Stimulated activated memory B cell treated with anti-CD40 and anti-IgM and Interleukin-4, amounts not matched to agents 10 μg/mL and 1 μg/mL and 100 μg/mL, for 72 hours (primary cell): ENCODE data around the gene LRRC4C.

Source experiments
- ATAC-seq: fragments of 150-1000 bp; cut with Tn5 transposase; 2 replicates; pipeline ENCODE4 v1.10.0; 2021
- H3K27ac Mint-ChIP-seq: one replicate; pipeline ENCODE4 v1.8.0; 2022; ENCODE audit warnings: mild to moderate bottlenecking, mixed read lengths
- H3K27me3 Mint-ChIP-seq: one replicate; pipeline ENCODE4 v1.8.0; 2022; ENCODE audit warnings: mixed read lengths
- H3K36me3 Mint-ChIP-seq: one replicate; pipeline ENCODE4 v1.8.0; 2022; ENCODE audit warnings: mixed read lengths
- H3K4me1 Mint-ChIP-seq: one replicate; pipeline ENCODE4 v1.8.0; 2022; ENCODE audit warnings: mixed read lengths
- H3K4me3 Mint-ChIP-seq: one replicate; pipeline ENCODE4 v1.8.0; 2022; ENCODE audit warnings: mild to moderate bottlenecking, moderate library complexity, mixed read lengths
- H3K9me3 Mint-ChIP-seq: one replicate; pipeline ENCODE4 v1.8.0; 2022; ENCODE audit warnings: mixed read lengths

The LRRC4C gene

GRCh38 chr11:41394521-41395195 lies 64.8 kb downstream of the LRRC4C start:
- Mint-ChIP-seq H3K9me3 (no peaks in the 10 kb centered on the region), H3K4me3 (no peak overlapping the region), H3K4me1 (no peaks in the 10 kb centered on the region), H3K27ac (no peak overlapping the region), H3K36me3 (no peaks in the 10 kb centered on the region), H3K27me3 (no peaks in the 10 kb centered on the region)
- no peak for ATAC-seq

- no peak for ATAC-seq
- no peaks in the 10 kb centered on the region for H3K36me3 Mint-ChIP-seq
- H3K9me3 Mint-ChIP-seq, result no peaks in the 10 kb centered on the region
- H3K4me3 Mint-ChIP-seq, result no peak overlapping the region
- H3K27me3 Mint-ChIP-seq, result no peaks in the 10 kb centered on the region
- H3K27ac Mint-ChIP-seq, result no peak overlapping the region
- H3K4me1 Mint-ChIP-seq, result no peaks in the 10 kb centered on the region
Measured at GRCh38 chr11:41392596-41392995, 66.9 kb downstream of the LRRC4C start.

- Mint-ChIP-seq H3K9me3 (no peaks in the 10 kb centered on the region), H3K36me3 (no peaks in the 10 kb centered on the region), H3K4me3 (no peak overlapping the region), H3K27ac (no peak overlapping the region), H3K27me3 (no peaks in the 10 kb centered on the region), H3K4me1 (no peaks in the 10 kb centered on the region)
- ATAC-seq, result no peak
Measured at GRCh38 chr11:41389623-41390130, 69.8 kb downstream of the LRRC4C start.

GRCh38 chr11:41384329-41384728 lies 75.1 kb downstream of the LRRC4C start:
- Mint-ChIP-seq H3K36me3 (no peaks in the 10 kb centered on the region), H3K27me3 (no peaks in the 10 kb centered on the region), H3K27ac (no peak overlapping the region), H3K4me3 (no peak overlapping the region), H3K9me3 (no peaks in the 10 kb centered on the region), H3K4me1 (no peaks in the 10 kb centered on the region)
- no peak for ATAC-seq

GRCh38 chr11:41383768-41384167 lies 75.7 kb downstream of the LRRC4C start:
- Mint-ChIP-seq H3K27me3 (no peaks in the 10 kb centered on the region), H3K36me3 (no peaks in the 10 kb centered on the region)
- no peak for ATAC-seq

GRCh38 chr11:41382927-41383326 lies 76.5 kb downstream of the LRRC4C start:
- Mint-ChIP-seq H3K36me3 (no peaks in the 10 kb centered on the region), H3K9me3 (no peaks in the 10 kb centered on the region), H3K27me3 (no peaks in the 10 kb centered on the region), H3K27ac (no peak overlapping the region), H3K4me3 (no peak overlapping the region), H3K4me1 (no peaks in the 10 kb centered on the region)
- ATAC-seq, result no peak

More at GRCh38 chr11:41383768-41384167, 75.7 kb downstream of the LRRC4C start:
- Mint-ChIP-seq H3K27ac (no peak overlapping the region), H3K4me3 (no peak overlapping the region), H3K4me1 (no peaks in the 10 kb centered on the region), H3K9me3 (no peaks in the 10 kb centered on the region)

GRCh38 chr11:41379084-41379483 lies 80.4 kb downstream of the LRRC4C start:
- no peaks in the 10 kb centered on the region for H3K4me1 Mint-ChIP-seq

GRCh38 chr11:41377709-41378394 lies 81.6 kb downstream of the LRRC4C start:
- ATAC-seq, result no peak
- Mint-ChIP-seq H3K4me3 (no peak overlapping the region), H3K27ac (no peak overlapping the region), H3K36me3 (no peaks in the 10 kb centered on the region), H3K9me3 (no peaks in the 10 kb centered on the region), H3K27me3 (no peaks in the 10 kb centered on the region), H3K4me1 (no peaks in the 10 kb centered on the region)

More at GRCh38 chr11:41379084-41379483, 80.4 kb downstream of the LRRC4C start:
- H3K27ac Mint-ChIP-seq, result no peak overlapping the region
- no peaks in the 10 kb centered on the region for H3K36me3 Mint-ChIP-seq
- H3K27me3 Mint-ChIP-seq, result no peaks in the 10 kb centered on the region
- H3K9me3 Mint-ChIP-seq, result no peaks in the 10 kb centered on the region
- ATAC-seq, result no peak
- no peak overlapping the region for H3K4me3 Mint-ChIP-seq

- H3K4me1 Mint-ChIP-seq, result no peaks in the 10 kb centered on the region
Measured at GRCh38 chr11:41351825-41352224, 107.6 kb downstream of the LRRC4C start.

GRCh38 chr11:41346042-41346441 lies 113.4 kb downstream of the LRRC4C start:
- Mint-ChIP-seq H3K27ac (no peak overlapping the region), H3K36me3 (no peaks in the 10 kb centered on the region)

More at GRCh38 chr11:41351825-41352224, 107.6 kb downstream of the LRRC4C start:
- no peak overlapping the region for H3K4me3 Mint-ChIP-seq
- H3K36me3 Mint-ChIP-seq, result no peaks in the 10 kb centered on the region
- no peak for ATAC-seq
- no peaks in the 10 kb centered on the region for H3K27me3 Mint-ChIP-seq
- H3K9me3 Mint-ChIP-seq, result no peaks in the 10 kb centered on the region
- H3K27ac Mint-ChIP-seq, result no peak overlapping the region

GRCh38 chr11:41334007-41334933 lies 125.2 kb downstream of the LRRC4C start:
- Mint-ChIP-seq H3K36me3 (no peaks in the 10 kb centered on the region), H3K4me1 (no peaks in the 10 kb centered on the region), H3K27me3 (no peaks in the 10 kb centered on the region), H3K4me3 (no peak overlapping the region), H3K9me3 (no peaks in the 10 kb centered on the region), H3K27ac (no peak overlapping the region)
- no peak for ATAC-seq

More at GRCh38 chr11:41346042-41346441, 113.4 kb downstream of the LRRC4C start:
- no peak for ATAC-seq
- Mint-ChIP-seq H3K9me3 (no peaks in the 10 kb centered on the region), H3K4me3 (no peak overlapping the region), H3K4me1 (no peaks in the 10 kb centered on the region), H3K27me3 (no peaks in the 10 kb centered on the region)

- Mint-ChIP-seq H3K36me3 (no peaks in the 10 kb centered on the region), H3K27ac (no peak overlapping the region), H3K9me3 (no peaks in the 10 kb centered on the region), H3K4me3 (no peak overlapping the region), H3K4me1 (no peaks in the 10 kb centered on the region), H3K27me3 (no peaks in the 10 kb centered on the region)
- no peak for ATAC-seq
Measured at GRCh38 chr11:41333357-41333756, 126.1 kb downstream of the LRRC4C start.

GRCh38 chr11:41328324-41328723 lies 131.1 kb downstream of the LRRC4C start:
- H3K4me3 Mint-ChIP-seq, result no peak overlapping the region
- H3K36me3 Mint-ChIP-seq, result no peaks in the 10 kb centered on the region
- no peak overlapping the region for H3K27ac Mint-ChIP-seq
- H3K27me3 Mint-ChIP-seq, result no peaks in the 10 kb centered on the region
- peaks cover 4% of the 10 kb centered on the region for H3K9me3 Mint-ChIP-seq
- H3K4me1 Mint-ChIP-seq, result no peaks in the 10 kb centered on the region
- ATAC-seq, result peak; percentile 43

- H3K36me3 Mint-ChIP-seq, result no peaks in the 10 kb centered on the region
- no peaks in the 10 kb centered on the region for H3K4me1 Mint-ChIP-seq
- no peak overlapping the region for H3K27ac Mint-ChIP-seq
- ATAC-seq, result no peak
- H3K4me3 Mint-ChIP-seq, result no peak overlapping the region
- peaks cover 4% of the 10 kb centered on the region for H3K9me3 Mint-ChIP-seq
- H3K27me3 Mint-ChIP-seq, result no peaks in the 10 kb centered on the region
Measured at GRCh38 chr11:41323446-41323845, 136.0 kb downstream of the LRRC4C start.

- Mint-ChIP-seq H3K36me3 (no peaks in the 10 kb centered on the region), H3K9me3 (peaks cover 5% of the 10 kb centered on the region), H3K4me3 (no peak overlapping the region), H3K27ac (no peak overlapping the region), H3K4me1 (no peaks in the 10 kb centered on the region), H3K27me3 (no peaks in the 10 kb centered on the region)
- peak; percentile 55 for ATAC-seq
Measured at GRCh38 chr11:41320653-41321052, 138.8 kb downstream of the LRRC4C start.
